Subcutaneous preadipocyte (primary cell): ENCODE measurements around the gene GRAMD2A. TPM values are rescaled to one million over a fixed set of nuclear protein-coding genes. Genes with fewer than 3 reads are reported as not detected.

Experiments
- total RNA-seq: library from RNA; depleted of rRNA; stranded (reverse); fragments of >200 nt; gene quantifications from 2 replicates; pipeline ENCODE4 v1.2.3, GENCODE V29; 2012

Gene GRAMD2A
- under 0.01 TPM in 1 of 2 replicates, not detected in the other for total RNA-seq

GRCh38 chr15:72197460-72198355 lies at the start of gene GRAMD2A:
Gene GRAMD2A, minus strand, starts transcription at chr15:72197787.

GRCh38 chr15:72231066-72231832 lies 33.7 kb upstream of the GRAMD2A start, which contains the start of gene PKM:
Gene PKM, minus strand, starts transcription at chr15:72231190. Its CDS starts 12,093 bp downstream, at chr15:72219097.

GRCh38 chr15:72118017-72118978 lies 79.3 kb downstream of the GRAMD2A start, which contains the start of the genes MYO9A and SENP8:
Gene MYO9A, minus strand, starts transcription at chr15:72118150. Its CDS starts 71,587 bp downstream, at chr15:72046563.
Gene SENP8, plus strand, starts transcription at chr15:72118403. Its CDS starts 21,221 bp downstream, at chr15:72139624.

Other genes with a start within 250 kb of the GRAMD2A start
- 40.8 and 53.2 TPM in 2 replicates for gene MYO9A, start 79.6 kb downstream of the GRAMD2A start, total RNA-seq
- gene SENP8, start 79.4 kb downstream of the GRAMD2A start, total RNA-seq = 1.8 and 2.9 TPM in 2 replicates
- 1,595 and 1,647 TPM in 2 replicates for gene PKM, start 33.4 kb upstream of the GRAMD2A start, total RNA-seq
- gene PARP6, start 74.8 kb upstream of the GRAMD2A start, total RNA-seq = 19.8 and 21.5 TPM in 2 replicates
- not detected in 2 replicates for gene CELF6, start 122.4 kb upstream of the GRAMD2A start, total RNA-seq
- 39.7 and 56.2 TPM in 2 replicates for gene HEXA, start 178.2 kb upstream of the GRAMD2A start, total RNA-seq
- gene TMEM202, start 200.5 kb upstream of the GRAMD2A start, total RNA-seq = not detected in 2 replicates